Fibroblast of the aortic adventitia (primary cell): ENCODE data around the gene UBALD1. TPM values are rescaled to one million over a fixed set of nuclear protein-coding genes. Genes with fewer than 3 reads are reported as not detected.

Source experiments
- DNase-seq: peaks from one replicate; pipeline ENCODE4 v3.0.0-alpha.2; 2010; ENCODE audit warnings: low read depth
- H3K4me3 ChIP-seq: 2 replicates; pipeline ENCODE4 v1.5.1; 2011; ENCODE audit warnings: low read depth, mild to moderate bottlenecking, control low read depth, low read length, moderate library complexity
- CTCF ChIP-seq: IDR thresholded peaks from 2 replicates; pipeline ENCODE4 v1.5.1; 2011; ENCODE audit warnings: mild to moderate bottlenecking, low read length, control low read depth, inconsistent platforms; ENCODE audit not compliant: insufficient read depth
- total RNA-seq: library from RNA; depleted of rRNA; stranded (reverse); fragments of >200 nt; gene quantifications from 2 replicates; pipeline ENCODE4 v1.2.3, GENCODE V29; 2012; ENCODE audit warnings: low replicate concordance

Gene UBALD1
- total RNA-seq, 1 donor: 5.2 TPM

GRCh38 chr16:4641895-4642294 is 27.2 kb upstream of the UBALD1 start:
- no peak for DNase-seq
- no peak overlapping the region for H3K4me3 ChIP-seq
- TF ChIP-seq CTCF: no peak

- no peak for TF ChIP-seq CTCF
- no peak overlapping the region for H3K4me3 ChIP-seq
- no peak for DNase-seq
These were observed 26.6 kb upstream of the UBALD1 start for GRCh38 chr16:4641306-4641687.

GRCh38 chr16:4640572-4641305 is 26.1 kb upstream of the UBALD1 start:
- no peak for TF ChIP-seq CTCF
- DNase-seq: no peak
- no peak overlapping the region for H3K4me3 ChIP-seq

GRCh38 chr16:4639899-4640509 is 25.3 kb upstream of the UBALD1 start:
- no peak for TF ChIP-seq CTCF

GRCh38 chr16:4637501-4638166 is 22.9 kb upstream of the UBALD1 start:
- TF ChIP-seq CTCF: no peak
- no peak for DNase-seq
- H3K4me3 ChIP-seq: no peak overlapping the region

More at GRCh38 chr16:4639899-4640509, 25.3 kb upstream of the UBALD1 start:
- DNase-seq: no peak
- H3K4me3 ChIP-seq: no peak overlapping the region

- no peak for TF ChIP-seq CTCF
- no peak overlapping the region for H3K4me3 ChIP-seq
- no peak for DNase-seq
These were observed 21.5 kb upstream of the UBALD1 start for GRCh38 chr16:4636196-4636595.
